COR-L47 (cell line): Measurements from ENCODE around the gene IYD.

ENCODE experiments used
- DNase-seq: peaks from one replicate; lab custom pipeline; 2025; lab: John Stamatoyannopoulos, UW

The IYD gene, protein sequence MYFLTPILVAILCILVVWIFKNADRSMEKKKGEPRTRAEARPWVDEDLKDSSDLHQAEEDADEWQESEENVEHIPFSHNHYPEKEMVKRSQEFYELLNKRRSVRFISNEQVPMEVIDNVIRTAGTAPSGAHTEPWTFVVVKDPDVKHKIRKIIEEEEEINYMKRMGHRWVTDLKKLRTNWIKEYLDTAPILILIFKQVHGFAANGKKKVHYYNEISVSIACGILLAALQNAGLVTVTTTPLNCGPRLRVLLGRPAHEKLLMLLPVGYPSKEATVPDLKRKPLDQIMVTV

DNA sequence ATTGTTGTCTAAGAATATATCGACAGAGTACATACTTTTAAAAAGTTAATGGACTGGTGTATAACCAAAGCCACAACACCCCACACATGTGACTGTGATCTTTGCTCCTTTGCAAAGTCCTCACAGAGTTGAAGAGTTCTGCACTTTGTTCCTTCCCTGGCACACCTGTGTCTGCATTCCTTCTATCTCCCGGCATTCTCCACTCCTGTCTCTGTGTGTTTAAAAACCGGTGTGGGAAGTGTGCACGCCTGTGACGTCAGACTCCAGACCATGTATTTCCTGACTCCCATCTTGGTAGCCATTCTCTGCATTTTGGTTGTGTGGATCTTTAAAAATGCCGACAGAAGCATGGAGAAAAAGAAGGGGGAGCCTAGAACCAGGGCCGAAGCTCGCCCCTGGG is at the start of gene IYD:
IYD (plus strand) TSS at position 251 of the 400 bp plus-strand sequence; CDS start at position 271, 20 bp downstream.
- DNase-seq = no peak

DNA sequence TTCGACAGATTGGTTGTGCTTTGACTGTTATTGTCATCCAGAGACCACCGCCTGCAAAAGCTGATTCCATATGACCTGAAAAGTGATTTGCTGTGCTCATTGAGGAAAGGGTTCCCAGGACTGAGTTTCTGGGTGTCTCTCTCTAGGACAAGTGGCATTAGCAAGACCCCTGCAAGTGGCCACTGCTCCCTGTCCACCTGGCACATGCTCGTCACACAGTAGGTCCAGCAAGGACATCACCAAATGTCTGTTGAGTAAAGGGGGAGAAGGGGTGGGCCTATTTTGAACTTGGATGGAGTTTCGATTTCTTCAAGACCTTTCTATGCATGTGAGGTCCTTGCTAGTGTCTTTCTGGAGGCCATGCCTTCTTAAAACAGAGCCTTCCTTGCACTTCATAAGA is 48.9 kb upstream of the IYD start:
- no peak for DNase-seq

DNA sequence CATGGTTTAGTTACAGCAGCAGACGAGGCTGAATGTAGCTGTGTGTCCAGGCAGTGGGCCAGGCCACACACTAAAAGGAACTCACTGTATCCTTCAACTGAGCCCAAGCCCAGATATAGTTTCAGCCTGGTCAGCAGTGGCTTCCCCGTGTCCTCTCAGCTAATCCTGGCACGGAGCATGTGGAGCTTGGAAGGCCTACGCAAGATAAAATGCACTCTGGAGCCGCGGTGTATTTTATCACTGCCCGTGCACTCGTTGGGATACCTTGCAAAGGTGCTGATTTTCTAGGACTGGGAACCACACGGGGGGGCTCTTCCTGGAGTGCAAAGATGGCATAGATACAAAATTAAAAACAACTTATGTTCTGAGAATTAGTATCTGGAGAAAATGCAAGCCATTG is 48.4 kb upstream of the IYD start:
- DNase-seq = no peak

DNA sequence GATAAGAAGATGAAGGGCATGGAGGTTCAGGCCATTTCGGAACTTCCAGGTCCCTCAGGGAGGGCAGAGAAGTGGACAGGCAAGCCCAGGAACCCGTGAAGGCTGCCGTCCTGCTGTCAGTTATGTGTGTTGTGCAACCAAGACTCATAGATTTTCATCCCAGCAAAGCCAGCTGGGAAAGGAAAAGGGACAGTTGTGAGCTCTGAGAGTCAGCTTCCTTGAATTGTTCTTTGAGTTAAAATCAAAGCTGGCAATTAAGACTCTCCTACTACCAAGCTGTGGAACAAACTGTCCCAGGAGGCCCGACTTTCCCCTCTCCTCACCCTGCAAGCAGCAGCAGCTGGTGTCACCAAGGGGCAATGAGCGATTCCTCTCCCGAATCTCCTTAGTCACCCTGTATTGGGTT is 46.3 kb upstream of the IYD start:
- DNase-seq = no peak

DNA sequence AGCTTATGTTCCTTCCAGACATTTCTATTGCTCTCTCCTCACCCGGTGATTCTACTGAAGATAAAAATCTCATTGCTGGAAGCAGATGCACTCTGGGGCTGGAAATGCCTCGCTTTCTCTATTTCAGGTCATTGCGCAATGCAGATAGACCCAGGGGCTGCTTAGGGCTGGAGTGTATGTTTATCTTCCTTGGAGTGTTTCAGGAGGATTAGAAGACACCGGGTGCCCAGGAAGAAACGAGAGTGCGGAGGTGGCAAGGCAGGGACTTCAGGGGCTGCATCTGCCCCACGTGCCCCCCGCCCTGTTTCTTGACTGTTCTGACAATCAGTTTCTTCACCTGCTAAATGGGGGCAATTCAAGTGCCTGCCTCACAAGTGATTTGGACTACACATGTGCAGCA is 45.6 kb upstream of the IYD start:
- DNase-seq = no peak

GRCh38 chr6:150324044-150324443 is 44.8 kb upstream of the IYD start:
- no peak for DNase-seq

DNA sequence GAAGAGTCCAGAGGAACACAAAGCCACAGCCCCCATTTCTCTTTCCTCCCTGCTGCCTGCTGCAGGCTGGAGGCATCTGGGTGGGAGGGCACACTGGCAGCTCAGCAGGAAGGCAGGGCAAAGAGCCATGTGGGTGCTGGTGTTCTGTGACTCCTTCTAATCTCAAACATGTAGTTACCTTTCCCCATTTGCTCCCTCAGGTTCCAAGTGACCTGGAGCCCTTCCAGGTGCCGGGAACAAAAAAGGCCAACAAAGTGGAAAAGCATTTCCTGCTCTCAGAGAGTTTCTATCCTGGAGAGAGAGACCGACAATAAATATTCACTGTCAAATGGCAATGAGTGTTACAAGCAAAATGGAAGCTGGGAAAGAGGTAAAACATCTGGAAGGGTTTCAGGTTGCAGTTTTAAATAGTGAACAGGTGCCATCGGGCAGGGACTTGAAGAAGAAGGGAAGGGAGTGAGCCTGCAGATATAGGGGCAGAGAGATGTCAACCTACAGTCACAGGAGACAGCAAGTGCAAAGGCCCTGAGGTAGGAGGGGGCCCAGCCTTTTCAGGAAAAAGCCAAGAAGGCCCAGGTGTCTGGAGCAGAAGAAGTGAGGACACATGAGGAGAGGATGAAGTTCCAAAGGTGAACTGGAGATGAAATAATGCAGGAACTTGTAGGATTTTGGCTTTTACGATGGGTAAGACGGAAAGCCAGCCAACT is 43.6 kb upstream of the IYD start:
- DNase-seq = no peak

- DNase-seq = no peak
These were observed 41.6 kb upstream of the IYD start for GRCh38 chr6:150327117-150327774.

GRCh38 chr6:150328744-150329405 is 39.9 kb upstream of the IYD start:
- DNase-seq = no peak

DNA sequence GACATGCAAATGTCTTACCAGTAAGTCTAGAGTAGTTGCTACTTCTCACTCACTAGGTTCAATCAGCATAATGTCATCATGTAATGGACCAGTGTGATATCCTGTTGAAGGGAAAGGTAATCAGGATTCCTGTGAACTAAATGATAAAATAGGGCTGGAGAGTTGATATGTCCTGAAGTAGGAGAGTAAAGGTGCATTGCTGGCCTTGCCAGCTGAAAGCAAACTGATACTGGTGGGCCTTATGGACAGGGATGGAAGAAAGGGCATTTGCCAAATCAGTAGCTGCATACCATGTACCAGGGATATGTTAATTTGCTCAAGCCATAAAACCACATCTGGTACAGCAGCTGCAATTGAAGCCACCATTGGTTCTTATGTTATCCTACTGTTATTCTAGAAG is 37.5 kb upstream of the IYD start:
- no peak for DNase-seq

DNA sequence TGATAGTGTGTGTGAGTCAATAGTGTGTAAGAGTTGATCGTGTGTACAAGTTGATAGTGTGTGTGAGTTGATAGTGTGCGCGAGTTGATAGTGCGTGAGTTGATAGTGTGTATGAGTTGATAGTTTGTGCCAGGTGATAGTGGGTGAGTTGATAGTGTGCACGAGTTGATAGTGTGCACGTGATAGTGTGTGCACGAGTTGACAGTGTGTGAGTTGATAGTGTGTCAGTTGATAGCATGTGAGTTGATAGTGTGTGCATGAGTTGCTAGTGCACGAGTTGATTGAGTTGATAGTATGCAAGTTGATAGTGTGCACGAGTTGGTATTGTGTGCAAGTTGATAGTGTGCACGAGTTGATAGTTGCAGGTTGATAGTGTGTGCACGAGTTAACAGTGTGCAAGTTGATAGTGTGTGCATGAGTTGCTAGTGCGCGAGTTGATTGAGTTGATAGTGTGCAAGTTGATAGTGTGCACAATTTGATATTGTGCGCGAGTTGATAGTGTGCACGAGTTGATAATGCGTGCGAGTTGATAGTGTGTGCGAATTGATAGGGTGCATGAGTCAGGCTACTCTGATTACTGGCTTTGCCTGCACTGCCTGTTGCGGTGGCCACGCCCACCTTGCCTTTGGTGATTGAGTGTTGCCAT is 35.8 kb upstream of the IYD start:
- no peak for DNase-seq

- no peak for DNase-seq
These were observed 35.2 kb upstream of the IYD start for GRCh38 chr6:150333585-150333941.

DNA sequence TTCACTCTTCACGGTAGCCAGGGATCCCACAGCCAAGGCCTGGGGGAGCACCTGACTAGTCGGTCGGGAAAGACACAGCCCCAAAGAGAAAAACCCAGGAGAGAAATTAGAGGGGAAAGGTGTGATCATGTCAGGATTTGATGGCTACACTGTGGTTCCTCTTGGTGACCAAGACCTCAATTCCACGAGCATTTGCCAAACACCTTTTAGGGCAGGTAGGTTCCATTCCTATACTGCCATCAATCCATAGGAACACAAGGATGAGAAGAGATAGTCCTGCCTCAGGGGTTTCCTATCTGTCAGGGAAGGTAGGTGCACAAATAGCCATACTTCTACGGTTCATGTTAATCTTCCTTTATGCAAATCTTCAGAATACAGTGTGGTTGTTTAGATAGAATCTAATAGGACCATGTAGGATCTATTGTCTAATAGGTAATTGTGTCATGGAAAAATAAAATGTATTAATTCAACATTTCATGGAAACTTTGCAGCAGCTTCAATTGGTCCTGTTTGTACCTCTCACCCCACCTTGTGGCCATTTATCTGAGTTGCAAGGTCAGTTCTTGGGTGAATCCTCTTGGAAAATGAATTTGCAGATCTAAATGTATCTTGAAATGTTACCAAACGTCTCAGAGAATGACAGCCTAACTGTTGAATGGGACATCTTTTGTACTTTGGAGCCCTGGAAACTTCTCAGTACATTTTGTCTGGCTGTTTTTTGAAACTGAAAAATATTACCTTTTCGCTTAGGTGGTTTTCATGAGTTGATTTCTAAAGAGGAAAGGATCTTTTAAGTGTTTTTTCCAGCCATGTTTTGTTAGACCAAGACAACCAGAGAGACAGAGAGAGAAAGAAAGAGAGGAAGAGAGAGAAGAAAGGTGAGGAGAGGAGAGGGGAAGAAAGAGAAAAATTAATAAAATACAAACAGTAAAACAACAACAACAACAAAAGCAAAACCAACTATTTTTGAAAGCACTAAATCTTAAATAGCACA is 33.7 kb upstream of the IYD start:
- no peak for DNase-seq

GRCh38 chr6:150336299-150336698 is 32.5 kb upstream of the IYD start:
- DNase-seq = peak; percentile 0

DNA sequence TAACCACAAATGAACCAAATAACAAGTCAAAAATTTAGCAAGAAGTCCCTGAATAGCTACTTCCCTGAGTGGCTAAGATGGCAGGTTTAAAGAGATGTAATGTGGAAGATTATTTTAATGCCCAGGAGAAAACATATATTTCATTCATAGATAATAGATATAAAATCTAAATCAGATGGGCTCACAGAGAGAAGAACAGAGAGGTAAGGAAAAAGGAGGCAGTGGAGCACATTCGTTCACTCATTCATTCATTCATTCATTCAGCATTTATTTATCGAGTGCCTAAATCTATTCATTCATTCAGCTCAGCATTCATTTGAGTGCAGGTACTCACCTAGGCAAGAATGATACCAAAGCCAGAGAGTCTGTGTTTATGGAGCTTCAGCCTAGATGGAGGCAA is 32.1 kb upstream of the IYD start:
- no peak for DNase-seq

DNA sequence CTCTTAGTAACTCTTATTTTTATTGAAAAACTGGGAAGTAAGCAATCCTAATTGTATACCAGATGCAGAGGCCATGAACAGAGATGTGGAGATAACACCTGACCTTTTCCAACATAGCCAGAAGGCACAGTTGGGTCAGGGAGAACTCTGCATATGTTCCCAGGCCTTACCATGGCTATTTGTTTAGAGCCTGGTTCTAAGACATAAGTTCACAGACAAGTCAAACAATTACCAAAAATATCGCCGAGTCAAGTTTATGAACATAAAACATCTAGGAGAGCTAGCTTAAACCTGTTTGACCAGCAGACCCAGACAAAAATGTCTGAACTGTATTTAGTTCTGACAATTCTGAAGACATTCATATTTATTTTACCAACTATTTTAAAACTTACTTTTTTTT is 26.7 kb upstream of the IYD start:
- DNase-seq = no peak

DNA sequence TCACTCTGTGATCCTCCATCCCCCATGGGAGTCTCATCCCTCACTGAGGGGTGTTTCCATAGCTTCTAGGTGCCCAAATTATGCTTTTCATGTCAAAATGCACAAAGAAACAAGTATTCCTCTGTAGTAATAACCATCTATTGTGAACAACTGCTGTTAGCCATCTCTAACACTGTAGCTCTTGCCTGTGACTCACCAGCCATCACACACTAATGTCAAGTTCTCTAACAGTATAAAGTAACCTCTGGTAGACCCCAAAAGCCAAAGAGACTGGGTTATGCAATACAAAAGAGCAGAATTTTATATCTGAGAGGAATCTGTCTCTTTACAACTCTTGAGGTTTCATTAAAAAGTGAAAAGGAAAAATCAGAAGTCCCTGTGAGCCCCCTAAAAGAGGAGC is 25.4 kb upstream of the IYD start:
- no peak for DNase-seq

- DNase-seq = no peak
These were observed 23.0 kb upstream of the IYD start for GRCh38 chr6:150345781-150346180.

- no peak for DNase-seq
These were observed 22.5 kb upstream of the IYD start for GRCh38 chr6:150346346-150346745.

GRCh38 chr6:150347845-150348244 is 21.0 kb upstream of the IYD start:
- no peak for DNase-seq

DNA sequence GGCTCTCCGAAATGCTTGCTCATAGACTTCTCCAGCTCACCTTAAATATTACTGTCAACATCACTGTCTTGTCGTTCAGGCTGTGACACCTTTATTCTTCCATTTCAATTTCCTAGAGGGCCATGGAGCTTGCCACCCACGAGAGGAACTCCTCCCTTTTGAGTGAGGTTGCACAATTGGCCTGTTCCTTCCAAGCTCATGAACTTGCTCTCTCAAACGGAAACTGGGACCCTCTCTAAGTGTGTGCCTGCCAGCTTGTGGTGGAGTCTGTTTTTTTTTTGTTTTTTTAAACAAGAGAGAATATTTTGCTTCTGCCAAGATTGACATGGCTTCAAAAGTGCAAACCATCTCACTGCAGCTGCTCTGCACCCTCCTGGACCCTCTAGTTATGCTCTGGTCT is 19.3 kb upstream of the IYD start:
- DNase-seq = no peak
